A549 treated with Mapracorat at 1 μM for 4 hours (cell line): ENCODE measurements around the gene ARHGEF40. TPM values are rescaled to one million over a fixed set of nuclear protein-coding genes. Genes with fewer than 3 reads are reported as not detected.

ENCODE experiments used
- total RNA-seq: library from RNA; stranded (reverse); fragments of 200-300 nt; extraction: Qiagen RNA extraction; gene quantifications from 5 replicates; pipeline ENCODE4 v1.2.3, GENCODE V29; 2022

The ARHGEF40 gene
- 7.1 to 11.5 TPM (median 9.5 TPM) in 5 replicates for total RNA-seq

DNA sequence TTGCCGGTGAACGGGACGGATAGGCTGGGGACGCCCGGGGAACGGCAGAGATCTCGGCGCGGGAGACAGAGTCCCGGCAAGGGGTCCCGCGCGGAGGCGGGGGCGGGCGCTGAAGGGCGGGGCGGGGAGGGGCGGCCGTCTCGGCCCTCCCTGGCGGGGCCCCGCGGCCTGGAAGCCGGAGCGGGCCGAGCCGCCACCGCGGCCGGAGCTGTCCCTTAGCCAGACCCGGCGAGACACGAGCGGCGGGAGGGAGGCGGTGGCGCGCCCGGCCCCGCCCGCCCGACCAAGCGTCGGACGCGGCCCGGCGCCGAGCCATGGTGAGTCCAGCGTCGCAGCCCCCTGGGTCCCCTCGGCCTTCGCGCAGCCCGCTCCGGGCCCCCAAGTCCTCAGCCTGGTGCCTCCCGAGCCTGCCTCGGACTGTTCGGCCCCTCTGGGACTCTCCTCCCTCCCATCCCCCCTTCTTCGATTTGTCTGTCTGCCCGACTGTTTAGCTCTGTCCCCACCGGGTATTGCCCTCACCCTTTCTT is at the start of gene ARHGEF40:
ARHGEF40 (plus strand) TSS at position 222 of the 527 bp plus-strand sequence; CDS start at position 315, 93 bp downstream.

DNA sequence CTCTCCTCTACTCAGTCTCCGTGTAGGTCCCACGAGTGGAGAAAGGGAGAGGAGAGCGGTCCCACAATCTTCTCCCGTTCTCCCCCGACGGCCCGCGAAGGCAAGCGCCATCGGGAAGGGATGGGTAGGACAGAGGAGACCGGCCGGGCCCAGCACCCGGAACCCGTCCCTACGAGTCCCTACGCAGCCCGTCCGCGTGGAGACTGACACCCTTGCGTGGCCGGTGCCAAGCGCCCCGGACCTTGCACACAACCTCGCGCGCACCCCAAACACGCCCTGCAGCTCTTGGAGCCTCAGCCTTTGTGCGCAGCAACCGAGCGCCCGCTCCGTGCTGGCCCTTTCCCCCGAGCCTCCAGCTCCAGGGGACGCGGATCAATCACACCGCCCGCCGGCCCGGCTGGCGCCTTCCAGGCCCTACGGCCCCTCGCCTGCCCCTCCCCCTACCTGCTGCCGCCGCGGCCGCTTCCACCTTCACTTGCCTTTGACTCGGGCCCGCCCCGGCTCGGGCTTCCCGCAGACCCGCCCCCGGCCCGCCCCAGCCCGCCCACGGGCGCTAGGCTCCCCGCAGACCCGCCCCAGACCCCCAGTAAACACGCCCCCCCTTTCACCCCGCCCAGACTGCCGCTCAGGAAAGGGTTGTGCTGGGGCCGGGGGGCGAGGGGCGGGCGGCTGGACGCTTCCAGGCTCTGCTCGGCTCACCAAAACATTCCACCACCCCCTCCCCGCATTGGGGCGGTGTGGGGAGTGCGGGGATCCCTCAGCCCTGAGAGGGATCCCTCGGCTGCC is 45.3 kb upstream of the ARHGEF40 start, which contains the start of gene NDRG2:
NDRG2 (minus strand) TSS at position 477 of the 786 bp plus-strand sequence. CDS start 1,746 bp downstream, outside the sequence.

DNA sequence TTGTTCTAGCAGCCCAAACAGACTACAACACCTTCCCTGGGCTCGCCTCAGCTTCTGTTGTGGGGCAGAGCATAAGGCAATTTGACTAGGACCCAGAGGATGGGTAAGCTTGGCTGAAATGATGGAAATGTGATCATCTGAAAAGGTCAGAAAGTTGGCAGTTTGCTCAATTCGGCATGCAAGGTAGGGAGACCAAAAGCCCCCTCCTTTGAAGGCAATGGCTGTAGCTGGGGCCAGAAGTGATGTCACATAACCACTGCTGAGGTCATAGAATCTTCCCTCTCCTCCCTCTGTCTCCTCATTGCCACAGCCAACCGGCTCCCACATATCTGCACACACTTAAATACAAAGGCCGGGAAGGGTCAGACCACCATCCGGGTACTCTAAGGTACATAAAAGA is 40.2 kb upstream of the ARHGEF40 start, which contains the start of gene TPPP2:
TPPP2 (plus strand) TSS at position 301 of the 400 bp plus-strand sequence. CDS start 365 bp downstream, outside the sequence.

DNA sequence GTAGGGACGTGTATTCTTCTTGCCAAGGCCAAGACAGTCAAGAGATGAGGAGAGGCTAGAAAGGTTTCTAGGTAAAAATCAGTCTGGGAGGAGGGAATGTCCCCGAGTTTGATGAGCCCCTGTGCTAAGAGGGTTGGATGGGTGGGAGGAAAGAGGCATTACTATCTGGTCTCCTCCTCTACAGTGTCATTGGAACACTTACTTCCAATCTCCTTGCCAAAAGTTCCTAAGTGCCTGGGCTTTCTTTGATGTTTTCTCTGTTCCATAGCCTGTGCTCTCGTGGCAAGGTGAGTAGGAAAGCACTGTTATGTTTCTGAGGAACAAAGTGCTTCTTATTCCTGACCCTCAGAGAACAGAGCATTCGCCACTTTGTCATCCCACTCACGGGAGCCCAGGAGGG is 35.4 kb upstream of the ARHGEF40 start, which contains the start of gene RNASE13:
RNASE13 (minus strand) TSS at position 101 of the 400 bp plus-strand sequence. CDS start 519 bp downstream, outside the sequence.

DNA sequence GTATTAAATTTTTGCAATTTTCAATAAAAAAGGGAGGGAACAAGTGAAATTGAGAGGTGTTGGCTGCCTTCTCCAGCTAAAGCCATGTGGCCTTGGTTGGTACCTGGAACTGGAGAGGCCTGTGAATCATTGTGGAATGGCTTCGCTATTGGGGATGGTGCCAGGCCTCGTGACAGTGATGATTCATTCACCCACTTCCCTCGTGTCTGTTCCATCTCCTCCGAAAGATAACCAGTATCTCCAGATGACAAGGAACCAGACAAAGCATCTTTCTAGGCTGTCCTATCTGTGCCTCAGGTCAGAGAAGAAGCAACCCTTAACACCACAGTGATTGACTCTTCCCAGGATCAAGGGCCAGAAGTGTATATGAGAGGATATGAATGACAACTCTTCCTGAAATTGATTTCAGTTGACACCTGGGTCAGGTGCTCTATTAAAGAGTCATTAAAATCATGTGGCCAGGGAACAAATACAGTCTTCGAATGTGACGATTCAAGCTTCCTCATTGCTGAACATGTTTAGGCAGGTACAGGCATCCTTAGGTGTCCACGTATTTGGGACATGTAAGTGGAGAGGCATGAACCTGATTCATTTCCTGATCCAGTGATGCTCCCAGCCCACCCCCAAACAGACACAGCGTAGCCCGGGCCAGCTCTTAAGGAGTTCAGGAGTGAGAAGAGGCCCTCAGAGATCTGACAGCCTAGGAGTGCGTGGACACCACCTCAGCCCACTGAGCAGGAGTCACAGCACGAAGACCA is 28.2 kb upstream of the ARHGEF40 start, which contains the start of gene RNASE7:
RNASE7 (plus strand) TSS at position 687 of the 758 bp plus-strand sequence. CDS start 631 bp downstream, outside the sequence.

DNA sequence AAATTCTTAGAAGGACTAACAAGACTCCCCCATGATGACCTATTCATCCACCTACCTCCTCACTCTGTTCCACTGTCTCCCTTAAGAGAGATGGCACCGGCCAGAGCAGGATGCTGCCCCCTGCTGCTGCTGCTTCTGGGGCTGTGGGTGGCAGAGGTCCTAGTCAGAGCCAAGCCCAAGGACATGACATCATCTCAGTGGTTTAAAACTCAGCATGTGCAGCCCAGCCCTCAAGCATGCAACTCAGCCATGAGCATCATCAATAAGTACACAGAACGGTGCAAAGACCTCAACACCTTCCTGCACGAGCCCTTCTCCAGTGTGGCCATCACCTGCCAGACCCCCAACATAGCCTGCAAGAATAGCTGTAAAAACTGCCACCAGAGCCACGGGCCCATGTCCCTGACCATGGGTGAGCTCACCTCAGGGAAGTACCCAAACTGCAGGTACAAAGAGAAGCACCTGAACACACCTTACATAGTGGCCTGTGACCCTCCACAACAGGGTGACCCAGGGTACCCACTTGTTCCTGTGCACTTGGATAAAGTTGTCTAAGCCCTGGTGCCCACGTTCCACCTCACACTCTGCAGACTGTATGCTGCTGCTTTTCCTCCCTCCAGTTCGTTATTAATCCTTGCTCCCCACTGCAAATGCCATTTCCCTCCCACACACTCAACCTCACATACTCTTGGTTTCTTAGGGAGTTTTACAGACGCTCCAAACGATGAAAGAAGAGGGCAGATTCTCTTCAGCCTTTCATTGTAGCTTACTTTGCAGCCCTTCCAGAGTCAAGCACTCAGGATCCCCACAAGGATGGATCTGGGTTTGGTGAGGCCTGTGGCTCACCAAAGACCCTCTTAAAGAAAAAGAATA is 12.1 kb upstream of the ARHGEF40 start, which contains the start of gene RNASE8:
RNASE8 (plus strand) TSS at position 20 of the 873 bp plus-strand sequence; CDS start at position 91, 71 bp downstream.

DNA sequence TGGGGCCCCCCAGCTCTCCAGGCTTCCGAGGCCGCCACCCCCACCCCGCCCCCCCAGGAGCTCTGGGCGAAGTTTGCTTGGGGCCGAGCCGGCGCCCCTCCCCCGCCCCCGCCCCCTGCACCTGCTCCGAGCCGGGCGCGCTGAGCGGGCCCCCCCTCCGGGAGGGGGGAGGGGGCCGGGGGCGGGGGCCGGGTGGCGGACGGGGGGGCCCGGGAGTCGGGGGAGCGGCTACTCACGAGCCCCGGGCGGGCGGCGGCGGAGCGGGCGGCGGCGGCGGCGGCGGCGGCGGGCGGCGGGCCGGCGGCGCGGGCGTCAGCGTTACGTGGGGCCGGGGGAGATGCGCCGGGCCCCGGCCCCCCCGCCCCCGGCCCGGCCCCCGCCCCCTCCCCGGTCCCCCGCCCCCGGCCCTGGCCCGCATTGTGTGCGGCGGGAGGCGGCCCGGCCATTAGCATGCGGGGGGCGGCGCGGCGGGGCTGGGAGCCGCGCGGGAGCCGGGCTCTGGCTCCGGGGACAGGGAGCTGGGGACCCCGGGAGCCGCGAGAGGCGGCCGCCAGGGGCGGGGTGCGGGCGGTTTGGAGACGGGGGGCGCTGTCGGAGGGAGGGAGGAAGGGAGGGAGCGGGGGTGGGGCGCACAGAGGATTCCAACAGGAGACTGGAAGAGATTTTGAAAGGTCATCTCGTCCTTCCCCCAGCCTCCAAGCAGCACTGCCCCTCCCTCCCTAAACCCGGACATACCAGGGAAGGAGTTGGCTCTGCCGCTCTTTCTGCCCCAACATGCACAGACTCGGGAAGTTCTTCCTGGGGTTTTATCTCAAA is 28.2 kb downstream of the ARHGEF40 start, which contains the start of gene ZNF219:
ZNF219 (minus strand) TSS at position 580 of the 816 bp plus-strand sequence. CDS start 5,064 bp downstream, outside the sequence.

DNA sequence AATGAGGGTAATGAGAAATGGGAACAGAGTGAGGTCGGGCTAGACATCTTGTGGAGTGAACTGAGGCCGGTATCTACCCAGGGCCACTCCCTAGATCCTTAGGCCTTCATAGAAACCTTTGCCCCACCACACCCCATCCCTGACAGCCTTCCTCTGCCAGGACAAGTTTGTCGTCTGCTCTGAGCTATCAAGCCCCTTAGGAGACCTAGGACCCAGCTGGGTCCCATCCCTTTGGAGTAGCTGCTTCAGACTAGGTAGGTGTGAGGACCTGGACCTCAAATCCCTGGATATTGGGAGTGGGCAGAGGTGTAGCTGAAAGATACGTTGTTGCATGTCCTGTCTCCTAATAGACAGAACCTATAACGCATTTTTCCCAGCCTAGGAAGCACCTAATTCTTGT is 30.8 kb downstream of the ARHGEF40 start, which contains the start of gene TMEM253:
TMEM253 (plus strand) TSS at position 136 of the 400 bp plus-strand sequence. CDS start 278 bp downstream, outside the sequence.

Other genes with a start within 250 kb of the ARHGEF40 start
- not detected in 5 replicates for gene RNASE3, start 178.9 kb upstream of the ARHGEF40 start, total RNA-seq
- not detected in 5 replicates for gene RNASE2, start 114.8 kb upstream of the ARHGEF40 start, total RNA-seq
- 69.9 to 81.0 TPM (median 74.6 TPM) in 5 replicates for gene METTL17, start 80.3 kb upstream of the ARHGEF40 start, total RNA-seq
- gene SLC39A2, start 71.0 kb upstream of the ARHGEF40 start, total RNA-seq, result 0.17 TPM in 1 of 5 replicates, not detected in the others
- 2.2 to 3.9 TPM (median 2.7 TPM) in 5 replicates for gene NDRG2, start 45.2 kb upstream of the ARHGEF40 start, total RNA-seq
- gene TPPP2, start 40.1 kb upstream of the ARHGEF40 start, total RNA-seq, result not detected in 5 replicates
- not detected in 5 replicates for gene RNASE13, start 35.5 kb upstream of the ARHGEF40 start, total RNA-seq
- not detected in 5 replicates for gene RNASE7, start 27.9 kb upstream of the ARHGEF40 start, total RNA-seq
- gene RNASE8, start 12.5 kb upstream of the ARHGEF40 start, total RNA-seq, result not detected in 5 replicates
- gene ZNF219, start 28.4 kb downstream of the ARHGEF40 start, total RNA-seq, result 19.4 to 32.5 TPM (median 31.9 TPM) in 5 replicates
- gene TMEM253, start 30.8 kb downstream of the ARHGEF40 start, total RNA-seq, result 0.64 to 1.1 TPM (median 0.76 TPM) in 5 replicates
- gene OR5AU1, start 85.8 kb downstream of the ARHGEF40 start, total RNA-seq, result not detected in 5 replicates
- gene HNRNPC, start 199.1 kb downstream of the ARHGEF40 start, total RNA-seq, result 783 to 949 TPM (median 796 TPM) in 5 replicates
- gene RPGRIP1, start 209.8 kb downstream of the ARHGEF40 start, total RNA-seq, result 0.10 to 0.45 TPM (median 0.26 TPM) in 5 replicates